Natural killer cell treated with Interleukin-12 subunit alpha and Interleukin-12 subunit beta and Interleukin-15 and Interleukin-18, amount 100 ng/mL, for 72 hours (primary cell): ENCODE measurements around the gene GIMD1. TPM values are rescaled to one million over a fixed set of nuclear protein-coding genes. Genes with fewer than 3 reads are reported as not detected.
"Not testable (repeated sequence)": the region's sequence is repeated elsewhere in the genome, so short reads cannot be mapped to it uniquely, and the experiment has no call there.

Experiments used
- ATAC-seq, 2 donors: fragments of 150-1000 bp; cut with Tn5 transposase in 1 of 2; sonication (Bioruptor Pico), chemical (Tn5 transposase) in 1 of 2; 2 replicates each; pipeline ENCODE4 v1.10.0; 2021
- DNase-seq: peaks from one replicate; pipeline ENCODE4 v3.0.0; 2022; ENCODE audit warnings: low spot score
- H3K27ac Mint-ChIP-seq, 2 donors: 1 replicate in 1 of 2; 2 replicates in 1 of 2; pipeline ENCODE4 v1.8.0; 2022; ENCODE audit warnings: mixed read lengths in 2 of 2, mild to moderate bottlenecking in 1 of 2, moderate library complexity in 1 of 2
- H3K27me3 Mint-ChIP-seq, 2 donors: 1 replicate in 1 of 2; 2 replicates in 1 of 2; pipeline ENCODE4 v1.8.0; 2022; ENCODE audit warnings: mixed read lengths in 2 of 2
- H3K36me3 Mint-ChIP-seq: one replicate; pipeline ENCODE4 v1.8.0; 2022; ENCODE audit warnings: mixed read lengths
- H3K4me1 Mint-ChIP-seq, 2 donors: 1 replicate in 1 of 2; 2 replicates in 1 of 2; pipeline ENCODE4 v1.8.0; 2022; ENCODE audit warnings: low read depth in 2 of 2, mixed read lengths in 2 of 2, mild to moderate bottlenecking in 1 of 2
- H3K4me3 Mint-ChIP-seq: one replicate; pipeline ENCODE4 v1.8.0; 2022; ENCODE audit warnings: mixed read lengths
- H3K9me3 Mint-ChIP-seq: 2 replicates; pipeline ENCODE4 v1.8.0; 2022; ENCODE audit warnings: mixed read lengths
- total RNA-seq, 2 donors: library from RNA; stranded (reverse); gene quantifications; one replicate each; pipeline ENCODE4 v1.2.3, GENCODE V29; 2022

GIMD1 gene
- total RNA-seq: not detected

DNA sequence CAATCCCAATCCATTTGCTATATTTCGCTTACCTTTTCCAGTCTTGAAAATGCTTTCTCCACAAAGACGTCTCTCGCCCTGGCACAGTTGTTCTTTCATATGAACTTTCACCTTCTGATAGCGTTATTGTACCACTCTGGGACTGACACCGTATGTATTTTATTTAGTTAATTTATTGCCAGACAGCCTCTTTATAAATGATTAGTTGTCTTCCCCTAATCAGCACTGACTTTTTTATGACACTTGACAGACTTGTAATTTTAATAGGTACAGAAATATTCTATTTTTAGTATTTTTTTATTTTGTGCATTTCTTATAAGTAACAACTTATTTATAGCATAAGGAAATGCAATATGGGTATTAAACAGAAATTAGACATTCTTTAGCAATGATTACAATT lies at the start of gene GIMD1:
Gene GIMD1, minus strand, starts transcription at position 101 of the 400 bp plus-strand sequence. CDS start 1,343 bp downstream, outside the sequence.
- no peak within 1 kb of the TSS for H3K4me3 Mint-ChIP-seq
- ATAC-seq: no peak

DNA sequence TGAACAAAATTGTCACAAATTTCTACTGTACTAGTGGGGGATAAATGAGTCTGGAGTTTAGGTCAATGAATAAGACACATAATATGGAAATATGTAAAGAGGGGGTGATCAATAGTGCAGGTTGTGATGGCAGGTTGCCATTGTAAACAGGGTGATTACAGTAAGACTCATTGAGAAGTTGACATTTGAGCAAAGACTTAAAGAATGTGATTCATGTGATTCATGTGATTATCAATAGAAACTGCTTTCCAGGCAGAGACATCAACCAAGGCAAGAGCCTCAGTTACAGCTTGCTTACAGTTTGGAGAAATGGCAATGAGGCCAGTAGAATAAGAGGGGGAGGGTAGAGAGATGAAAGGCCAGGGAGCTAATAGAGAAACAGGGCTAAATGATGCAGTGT lies 45.8 kb upstream of the GIMD1 start:
- Mint-ChIP-seq H3K36me3 (no peaks in the 10 kb centered on the region), H3K27me3 (no peaks in the 10 kb centered on the region), H3K27ac (no peak overlapping the region), H3K9me3 (peaks cover 13% of the 10 kb centered on the region), H3K4me1 (no peaks in the 10 kb centered on the region), H3K4me3 (no peak overlapping the region)
- DNase-seq (no peak), ATAC-seq (no peak)

More for the DNA sequence above, at the start of gene GIMD1:
- Mint-ChIP-seq H3K27ac (no peak within 1 kb of the TSS), H3K4me1 (no peaks in the 10 kb centered on the region), H3K9me3 (no peaks in the 10 kb centered on the region), H3K27me3 (peaks cover 22 to 25% of the 10 kb centered on the region in 2 donors), H3K36me3 (no peaks in the 10 kb centered on the region)
- DNase-seq: no peak

DNA sequence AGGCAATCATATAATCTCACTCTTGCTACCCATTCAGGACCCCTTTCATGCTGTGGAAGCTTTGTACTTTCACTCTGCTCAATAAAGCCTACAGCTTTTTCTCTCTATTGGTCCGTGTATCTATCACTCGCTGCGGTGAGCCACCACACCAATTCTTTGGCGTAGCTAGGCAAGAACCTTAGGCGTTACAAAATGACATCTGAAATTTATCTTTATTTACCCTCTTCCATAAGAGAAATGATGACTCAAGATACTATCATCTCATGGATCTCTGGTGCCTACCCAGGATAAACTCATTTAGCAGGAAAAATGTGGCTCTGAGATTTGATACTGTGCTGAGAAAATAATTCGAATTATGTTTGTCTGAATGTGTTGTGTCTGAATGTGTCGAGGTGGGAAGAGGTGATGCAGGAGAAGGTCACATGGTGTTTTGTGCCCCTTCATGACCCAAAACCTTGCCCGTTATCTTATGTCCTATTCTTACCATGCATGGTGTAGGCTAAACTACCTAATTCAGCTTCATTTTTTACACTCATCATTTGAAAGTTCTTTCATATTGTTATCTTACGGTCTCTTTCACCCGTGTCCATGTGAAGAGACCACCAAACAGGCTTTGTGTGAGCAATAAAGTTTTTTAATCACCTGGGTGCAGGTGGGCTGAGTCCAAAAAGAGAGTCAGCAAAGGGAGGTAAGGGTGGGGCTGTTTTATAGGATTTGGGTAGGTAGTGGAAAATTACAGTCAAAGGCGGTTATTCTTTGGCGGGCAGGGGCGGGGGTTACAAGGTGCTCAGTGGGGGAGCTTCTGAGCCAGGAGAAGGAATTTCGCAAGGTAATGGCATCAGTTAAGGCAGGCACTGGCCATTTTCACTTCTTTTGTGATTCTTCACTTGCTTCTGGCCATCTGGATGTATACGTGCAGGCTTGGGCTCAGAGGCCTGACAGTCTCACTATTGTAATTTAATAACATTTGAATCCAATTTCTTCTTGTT lies 41.6 kb upstream of the GIMD1 start:
- no peak for DNase-seq
- Mint-ChIP-seq H3K27ac (no peak overlapping the region), H3K36me3 (no peaks in the 10 kb centered on the region), H3K4me1 (no peaks in the 10 kb centered on the region), H3K4me3 (no peak overlapping the region), H3K9me3 (peaks cover 10% of the 10 kb centered on the region), H3K27me3 (no peaks in the 10 kb centered on the region)
- no peak for ATAC-seq

DNA sequence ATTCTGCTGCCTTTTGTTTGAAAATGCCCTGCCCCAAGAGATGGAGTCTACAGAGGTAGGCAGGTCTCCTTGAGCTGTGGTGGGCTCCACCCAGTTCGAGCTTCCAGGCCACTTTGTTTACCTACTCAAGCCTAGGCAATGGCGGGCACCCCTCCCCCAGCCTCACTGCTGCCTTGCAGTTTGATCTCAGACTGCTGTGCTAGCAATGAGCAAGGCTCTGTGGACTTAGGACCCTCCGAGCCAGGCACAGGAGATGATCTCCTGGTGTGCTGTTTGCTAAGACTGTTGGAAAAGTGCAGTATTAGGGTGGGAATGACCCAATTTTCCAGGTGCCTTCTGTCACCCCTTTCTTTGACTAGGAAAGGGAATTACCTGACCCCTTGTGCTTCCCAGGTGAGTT lies 39.4 kb upstream of the GIMD1 start:
- not testable (repeated sequence) for H3K4me3 Mint-ChIP-seq, H3K36me3 Mint-ChIP-seq, H3K27me3 Mint-ChIP-seq, H3K9me3 Mint-ChIP-seq, H3K27ac Mint-ChIP-seq, ATAC-seq, DNase-seq, H3K4me1 Mint-ChIP-seq

DNA sequence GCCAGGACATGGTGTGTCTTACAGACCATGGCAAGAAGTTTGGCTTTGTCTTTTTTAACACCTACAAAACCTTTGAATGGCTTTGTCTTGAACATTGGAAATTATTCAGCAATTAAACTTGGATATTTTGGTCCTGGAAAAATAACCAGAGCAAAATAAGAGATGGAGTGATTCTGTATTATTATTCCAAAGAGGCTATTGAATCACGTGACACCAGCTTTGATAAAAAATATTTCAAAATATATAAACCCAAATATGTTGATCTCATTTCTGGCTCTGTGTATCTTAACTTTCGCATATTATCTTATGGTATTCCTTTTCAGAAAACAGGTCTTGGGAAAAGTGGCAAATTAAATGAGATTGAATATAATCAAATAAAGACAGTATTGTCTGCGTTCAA lies 32.6 kb upstream of the GIMD1 start:
- Mint-ChIP-seq H3K9me3 (peaks cover 16% of the 10 kb centered on the region), H3K36me3 (peaks cover 6% of the 10 kb centered on the region), H3K27ac (no peak overlapping the region), H3K4me3 (no peak overlapping the region), H3K27me3 (no peaks in the 10 kb centered on the region), H3K4me1 (no peaks in the 10 kb centered on the region)
- DNase-seq (no peak), ATAC-seq (no peak)

DNA sequence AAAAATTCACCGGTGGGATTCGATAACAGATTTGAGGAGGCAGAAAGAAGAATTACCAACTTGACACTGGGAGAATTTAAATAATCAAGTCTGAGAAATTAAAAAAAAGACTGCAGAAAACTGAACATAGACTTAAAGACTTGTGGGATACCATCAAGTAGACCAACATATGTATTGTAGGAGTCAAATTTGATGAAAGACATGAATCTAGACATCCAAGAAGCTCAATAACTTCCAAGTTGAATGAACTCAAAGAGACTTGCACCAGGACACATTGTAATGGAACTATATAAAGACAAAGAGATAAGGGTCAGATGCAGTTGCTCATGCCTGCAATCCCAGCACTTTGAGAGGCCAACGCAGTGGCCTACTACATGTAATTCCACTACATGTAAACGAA lies 30.3 kb upstream of the GIMD1 start:
- DNase-seq, H3K27me3 Mint-ChIP-seq, ATAC-seq, H3K36me3 Mint-ChIP-seq, H3K4me3 Mint-ChIP-seq, H3K27ac Mint-ChIP-seq, H3K4me1 Mint-ChIP-seq: not testable (repeated sequence)
- H3K9me3 Mint-ChIP-seq: peaks cover 16% of the 10 kb centered on the region

DNA sequence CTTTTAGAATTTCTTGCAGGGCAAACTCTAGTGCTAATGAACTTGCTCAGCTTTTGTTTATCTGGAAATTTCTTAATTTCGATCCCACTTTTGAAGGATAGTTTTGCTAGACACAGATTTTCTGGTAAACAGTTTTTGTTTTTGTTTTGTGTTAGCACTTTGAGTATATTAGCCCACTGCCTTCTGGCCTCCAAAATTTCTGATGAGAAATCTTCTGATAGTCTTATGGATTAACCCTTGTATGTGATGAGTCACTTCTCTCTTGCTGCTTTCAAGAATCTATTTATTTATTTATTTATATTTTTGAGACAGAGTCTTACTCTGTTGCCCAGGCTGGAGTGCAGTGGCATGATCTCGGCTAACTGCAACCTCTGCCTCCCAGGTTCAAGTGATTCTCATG lies 27.0 kb upstream of the GIMD1 start:
- Mint-ChIP-seq H3K27ac (no peak overlapping the region), H3K36me3 (peaks cover 6% of the 10 kb centered on the region), H3K27me3 (no peaks in the 10 kb centered on the region), H3K9me3 (peaks cover 19% of the 10 kb centered on the region), H3K4me3 (no peak overlapping the region), H3K4me1 (no peaks in the 10 kb centered on the region)
- ATAC-seq (no peak), DNase-seq (no peak)

DNA sequence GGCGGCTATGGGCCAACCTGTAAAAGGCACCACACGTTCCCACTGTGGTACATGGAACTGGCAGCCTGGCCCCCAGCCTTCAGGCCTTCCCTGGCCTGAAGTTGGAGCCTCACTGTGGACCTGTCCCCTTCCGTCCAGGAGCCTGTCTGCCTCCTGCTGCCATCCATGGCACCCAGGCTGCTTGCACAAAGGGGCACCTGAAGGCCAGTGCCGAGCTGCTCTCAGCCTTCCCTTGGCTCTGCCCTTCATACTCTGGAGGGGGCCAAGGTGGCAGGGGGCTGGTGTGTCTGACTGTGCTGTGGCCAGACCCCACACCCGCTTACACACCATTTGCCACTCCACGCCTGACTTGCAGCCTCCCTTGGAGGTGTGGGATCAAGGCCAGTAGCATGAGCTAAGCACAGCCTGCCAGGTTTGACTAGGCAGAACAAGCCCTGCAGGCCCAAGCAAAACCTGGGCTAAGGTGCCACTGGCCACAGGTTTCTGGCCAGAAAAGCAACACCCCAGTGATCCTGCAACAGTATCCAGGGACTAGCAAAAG lies 17.3 kb upstream of the GIMD1 start:
- DNase-seq: no peak
- H3K27me3 Mint-ChIP-seq: no peaks in the 10 kb centered on the region
- peaks cover 9% of the 10 kb centered on the region for H3K9me3 Mint-ChIP-seq
- no peak overlapping the region for H3K4me3 Mint-ChIP-seq
- H3K4me1 Mint-ChIP-seq: no peaks in the 10 kb centered on the region
- peak in 1 of 2 donors; percentile 43 for ATAC-seq
- no peaks in the 10 kb centered on the region for H3K36me3 Mint-ChIP-seq
- no peak overlapping the region for H3K27ac Mint-ChIP-seq

DNA sequence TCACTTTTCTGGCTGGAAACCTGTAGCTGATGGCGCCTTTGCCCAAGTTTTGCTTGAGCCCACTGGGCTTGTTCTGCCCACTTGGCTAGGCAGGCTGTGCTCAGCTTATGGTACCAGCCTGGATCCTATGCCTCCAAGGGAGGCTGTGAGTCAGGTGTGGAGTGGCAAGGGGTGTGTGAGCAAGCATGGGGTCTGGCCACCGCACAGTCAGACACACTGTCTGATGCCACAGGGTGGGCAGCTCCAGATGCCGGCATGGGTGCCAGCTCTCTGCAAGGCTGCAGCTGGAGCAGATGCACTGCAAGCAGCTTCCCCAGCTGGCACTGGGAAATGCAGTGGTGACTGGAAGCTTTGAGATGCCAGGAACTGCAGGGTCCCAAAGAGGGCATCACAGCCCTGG lies 16.3 kb upstream of the GIMD1 start:
- ATAC-seq (peak; percentile 43 to 45), DNase-seq (no peak)
- Mint-ChIP-seq H3K27me3 (no peaks in the 10 kb centered on the region), H3K36me3 (no peaks in the 10 kb centered on the region), H3K4me3 (no peak overlapping the region), H3K9me3 (peaks cover 9% of the 10 kb centered on the region), H3K27ac (no peak overlapping the region), H3K4me1 (no peaks in the 10 kb centered on the region)

DNA sequence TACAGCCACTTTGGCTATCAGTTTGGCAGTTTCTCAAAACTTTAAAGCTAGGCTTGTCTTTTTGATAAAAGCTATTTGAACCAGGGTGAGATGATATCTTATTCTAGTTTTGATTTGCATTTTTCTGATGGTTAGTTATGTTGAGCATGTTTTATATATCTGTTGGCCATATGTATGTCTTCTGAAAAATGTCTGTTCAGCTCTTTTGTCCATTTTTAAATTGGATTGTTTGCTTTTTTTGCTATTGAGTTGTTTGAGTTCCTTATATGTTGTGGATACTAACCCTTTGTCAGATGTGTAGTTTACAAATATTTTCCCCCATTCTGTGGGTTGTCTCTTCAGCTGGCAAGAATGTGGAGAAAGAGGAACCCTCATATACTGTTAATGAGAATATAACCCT lies 11.6 kb upstream of the GIMD1 start:
- no peaks in the 10 kb centered on the region for H3K4me1 Mint-ChIP-seq
- no peak overlapping the region for H3K4me3 Mint-ChIP-seq
- peaks cover 7% of the 10 kb centered on the region for H3K9me3 Mint-ChIP-seq
- no peaks in the 10 kb centered on the region for H3K36me3 Mint-ChIP-seq
- no peak for DNase-seq
- H3K27me3 Mint-ChIP-seq: peaks cover 5 to 7% of the 10 kb centered on the region in 2 donors
- no peak for ATAC-seq
- no peak overlapping the region for H3K27ac Mint-ChIP-seq

DNA sequence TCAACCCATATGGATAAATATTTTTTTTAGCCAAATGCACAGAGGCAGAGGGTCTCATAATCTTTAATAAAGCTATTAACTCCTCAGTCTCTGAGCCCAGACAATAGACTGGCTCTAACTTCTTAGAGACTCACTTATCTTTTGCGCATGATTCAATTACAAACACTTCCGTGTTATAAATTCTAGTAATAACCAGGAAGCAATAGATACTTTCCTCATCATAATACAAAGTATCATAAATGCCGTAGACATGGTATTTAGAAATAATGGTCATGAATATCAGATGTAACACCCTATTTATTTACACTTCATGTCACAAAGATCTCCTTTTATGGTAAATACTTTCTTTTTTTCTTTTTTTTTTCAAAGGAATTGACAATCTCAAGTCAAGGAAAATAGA lies 4.4 kb upstream of the GIMD1 start:
- Mint-ChIP-seq H3K27me3 (peaks cover 11 to 25% of the 10 kb centered on the region in 2 donors), H3K9me3 (no peaks in the 10 kb centered on the region), H3K36me3 (no peaks in the 10 kb centered on the region), H3K4me1 (no peaks in the 10 kb centered on the region), H3K27ac (no peak overlapping the region), H3K4me3 (no peak overlapping the region)
- DNase-seq (no peak), ATAC-seq (no peak)

DNA sequence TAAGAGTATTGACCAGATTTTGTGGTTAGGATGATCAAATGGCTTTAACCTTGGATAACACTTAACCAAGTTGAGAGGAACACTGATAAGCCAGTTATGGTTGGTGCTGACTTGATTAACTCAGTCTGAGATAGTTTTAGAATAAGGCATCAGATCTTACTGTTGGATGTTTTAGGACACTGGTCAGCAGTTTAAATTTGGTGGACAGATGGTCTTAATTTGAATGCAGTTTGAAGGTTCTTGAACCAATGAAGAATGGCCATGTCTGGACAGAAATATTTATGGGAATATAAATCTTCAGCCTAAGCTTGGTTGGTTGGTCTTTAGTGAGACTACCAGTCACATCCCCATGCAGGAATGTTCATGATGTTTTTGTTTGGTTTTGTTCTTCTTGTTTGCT lies 2.6 kb upstream of the GIMD1 start:
- H3K27me3 Mint-ChIP-seq: peaks cover 16 to 33% of the 10 kb centered on the region in 2 donors
- no peaks in the 10 kb centered on the region for H3K36me3 Mint-ChIP-seq
- DNase-seq: no peak
- ATAC-seq: no peak
- no peak overlapping the region for H3K27ac Mint-ChIP-seq
- H3K4me3 Mint-ChIP-seq: no peak overlapping the region
- no peaks in the 10 kb centered on the region for H3K9me3 Mint-ChIP-seq
- no peaks in the 10 kb centered on the region for H3K4me1 Mint-ChIP-seq

DNA sequence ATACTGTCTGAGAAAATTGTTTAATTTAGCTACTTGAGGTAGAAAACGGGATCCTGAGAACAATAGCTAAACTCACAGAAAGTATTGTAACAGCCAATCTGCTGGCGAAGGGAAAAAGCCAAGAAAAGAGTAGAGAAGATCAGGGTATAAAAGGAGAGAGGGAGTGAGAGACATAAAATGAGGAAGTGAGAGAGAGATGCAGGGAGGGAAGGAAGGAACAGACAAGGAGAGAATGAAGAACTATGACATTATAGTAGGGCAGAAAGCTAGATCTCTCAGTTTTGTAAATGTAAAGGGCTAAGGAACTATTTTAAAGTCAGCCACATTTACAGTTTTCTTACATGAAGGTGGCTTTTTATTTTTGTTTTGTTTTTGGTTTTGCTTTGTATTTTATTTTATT lies 1.6 kb upstream of the GIMD1 start:
- Mint-ChIP-seq H3K4me3 (no peak overlapping the region), H3K36me3 (no peaks in the 10 kb centered on the region), H3K9me3 (no peaks in the 10 kb centered on the region), H3K27me3 (peaks cover 19 to 33% of the 10 kb centered on the region in 2 donors), H3K27ac (no peak overlapping the region), H3K4me1 (no peaks in the 10 kb centered on the region)
- no peak for DNase-seq
- no peak for ATAC-seq

DNA sequence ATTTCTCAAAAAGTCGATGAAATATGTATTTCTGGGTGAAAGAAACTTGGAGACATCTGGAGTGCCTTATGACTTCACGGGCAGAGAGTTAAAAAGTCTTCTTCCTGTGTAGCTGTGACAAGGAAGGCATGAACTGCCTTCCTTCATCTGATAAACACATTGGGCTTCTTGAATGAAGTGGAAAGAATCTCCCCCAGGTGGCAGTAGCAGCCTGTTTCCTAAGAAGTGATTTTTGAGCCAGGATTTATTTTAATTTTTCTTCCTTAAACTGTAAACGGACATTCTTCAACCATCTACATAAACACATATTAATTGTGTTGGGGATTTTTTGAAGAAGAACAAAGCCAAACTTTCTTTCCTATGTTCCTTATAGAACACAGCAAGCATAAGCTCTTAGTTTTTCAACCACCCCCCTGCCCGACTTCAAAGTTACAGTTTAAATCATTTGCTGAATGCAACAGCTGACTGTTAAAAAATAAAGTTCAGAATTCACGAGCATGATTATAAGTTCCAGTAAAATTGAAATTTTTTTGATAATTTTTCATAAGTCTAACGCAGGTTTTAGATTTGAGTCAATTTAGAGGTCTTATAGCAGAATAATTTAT lies 980 bp upstream of the GIMD1 start:
- H3K27me3 Mint-ChIP-seq: peaks cover 19 to 33% of the 10 kb centered on the region in 2 donors
- ATAC-seq (no peak), DNase-seq (no peak)

More for the DNA sequence above, 980 bp upstream of the GIMD1 start:
- Mint-ChIP-seq H3K4me3 (no peak overlapping the region), H3K27ac (no peak overlapping the region), H3K36me3 (no peaks in the 10 kb centered on the region), H3K4me1 (no peaks in the 10 kb centered on the region), H3K9me3 (no peaks in the 10 kb centered on the region)
